Natural killer cell treated with Interleukin-12 subunit alpha and Interleukin-12 subunit beta and Interleukin-15 and Interleukin-18, amount 100 ng/mL, for 72 hours (primary cell): ENCODE measurements around the gene KDM1A. TPM values are rescaled to one million over a fixed set of nuclear protein-coding genes. Genes with fewer than 3 reads are reported as not detected.

Experiments
- ATAC-seq, 2 donors: fragments of 150-1000 bp; cut with Tn5 transposase in 1 of 2; sonication (Bioruptor Pico), chemical (Tn5 transposase) in 1 of 2; 2 replicates each; pipeline ENCODE4 v1.10.0; 2021
- DNase-seq: peaks from one replicate; pipeline ENCODE4 v3.0.0; 2022; ENCODE audit warnings: low spot score
- H3K27ac Mint-ChIP-seq, 2 donors: 1 replicate in 1 of 2; 2 replicates in 1 of 2; pipeline ENCODE4 v1.8.0; 2022; ENCODE audit warnings: mixed read lengths in 2 of 2, mild to moderate bottlenecking in 1 of 2, moderate library complexity in 1 of 2
- H3K27me3 Mint-ChIP-seq, 2 donors: 1 replicate in 1 of 2; 2 replicates in 1 of 2; pipeline ENCODE4 v1.8.0; 2022; ENCODE audit warnings: mixed read lengths in 2 of 2
- H3K36me3 Mint-ChIP-seq: one replicate; pipeline ENCODE4 v1.8.0; 2022; ENCODE audit warnings: mixed read lengths
- H3K4me1 Mint-ChIP-seq, 2 donors: 1 replicate in 1 of 2; 2 replicates in 1 of 2; pipeline ENCODE4 v1.8.0; 2022; ENCODE audit warnings: low read depth in 2 of 2, mixed read lengths in 2 of 2, mild to moderate bottlenecking in 1 of 2
- H3K4me3 Mint-ChIP-seq: one replicate; pipeline ENCODE4 v1.8.0; 2022; ENCODE audit warnings: mixed read lengths
- H3K9me3 Mint-ChIP-seq: 2 replicates; pipeline ENCODE4 v1.8.0; 2022; ENCODE audit warnings: mixed read lengths
- total RNA-seq, 2 donors: library from RNA; stranded (reverse); gene quantifications; one replicate each; pipeline ENCODE4 v1.2.3, GENCODE V29; 2022

The KDM1A gene
- total RNA-seq, 2 donors from 2014 or later: 48.9 to 69.1 TPM

DNA sequence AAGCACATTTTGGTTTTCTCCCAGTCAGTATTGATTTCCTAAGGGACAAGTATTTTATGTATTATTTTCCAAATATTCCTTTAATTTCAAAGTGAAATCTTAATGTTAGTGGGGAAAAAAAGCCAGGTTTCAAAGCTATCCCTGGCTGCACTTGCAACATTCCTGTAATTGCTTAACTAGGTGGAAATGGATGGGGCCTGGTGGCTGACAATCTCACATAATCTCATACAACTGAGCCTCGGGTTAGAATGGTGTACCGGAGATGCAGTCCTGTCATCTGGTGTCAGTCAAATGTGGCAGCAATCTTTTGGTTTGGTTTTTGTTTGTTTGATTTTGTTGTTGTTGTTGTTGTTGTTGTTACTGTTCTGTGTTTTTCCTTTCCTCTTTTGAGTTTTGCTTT lies 46.1 kb downstream of the KDM1A start:
- H3K9me3 Mint-ChIP-seq: no peaks in the 10 kb centered on the region
- ATAC-seq (no peak), DNase-seq (no peak)
- H3K36me3 Mint-ChIP-seq: peaks cover 10% of the 10 kb centered on the region
- H3K27ac Mint-ChIP-seq: no peak overlapping the region
- no peaks in the 10 kb centered on the region for H3K27me3 Mint-ChIP-seq
- H3K4me1 Mint-ChIP-seq: peaks cover 7 to 9% of the 10 kb centered on the region in 2 donors
- no peak overlapping the region for H3K4me3 Mint-ChIP-seq

DNA sequence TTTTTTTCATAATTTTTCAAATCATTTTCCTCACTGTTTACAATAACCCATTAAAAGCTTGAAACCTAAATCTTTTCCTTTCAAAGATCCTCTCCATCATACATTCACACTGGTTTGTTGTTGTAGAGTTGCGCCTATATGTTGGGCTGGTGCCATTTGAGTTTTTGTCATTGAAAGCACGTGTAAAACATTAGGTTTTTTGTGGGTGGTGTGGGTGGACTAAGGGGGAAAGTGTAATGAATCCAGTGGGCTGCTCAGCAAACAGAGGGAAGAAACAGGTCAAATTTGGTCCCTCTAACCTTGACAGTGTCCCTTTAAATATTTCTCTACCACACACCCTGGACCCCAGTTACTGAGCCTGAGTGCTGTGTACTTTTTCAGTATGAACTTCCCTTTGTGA lies 46.8 kb downstream of the KDM1A start:
- no peak for ATAC-seq
- H3K4me3 Mint-ChIP-seq: no peak overlapping the region
- DNase-seq: no peak
- peaks cover 5 to 6% of the 10 kb centered on the region in 2 donors for H3K4me1 Mint-ChIP-seq
- peaks cover 12% of the 10 kb centered on the region for H3K36me3 Mint-ChIP-seq
- no peaks in the 10 kb centered on the region for H3K9me3 Mint-ChIP-seq
- H3K27ac Mint-ChIP-seq: no peak overlapping the region
- H3K27me3 Mint-ChIP-seq: no peaks in the 10 kb centered on the region

DNA sequence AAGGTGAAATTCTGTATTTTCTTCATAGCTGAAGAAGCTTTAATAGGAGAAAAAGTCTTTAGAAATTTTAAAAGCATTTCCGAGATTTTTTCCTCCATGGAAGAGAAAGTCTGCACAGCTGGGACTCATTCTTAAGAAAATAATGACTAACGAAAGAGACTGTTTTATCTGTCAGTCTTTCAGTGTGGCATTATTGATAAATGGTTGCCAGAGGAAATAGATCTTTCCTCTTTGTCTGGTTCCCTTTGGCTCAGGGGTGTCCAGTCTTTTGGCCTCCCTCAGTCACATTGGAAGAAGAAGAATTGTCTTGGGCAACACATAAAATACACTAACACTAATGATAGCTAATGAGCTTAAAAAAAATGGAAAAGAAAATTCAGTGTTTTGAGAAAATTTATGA lies 49.9 kb downstream of the KDM1A start:
- Mint-ChIP-seq H3K9me3 (no peaks in the 10 kb centered on the region), H3K27me3 (no peaks in the 10 kb centered on the region), H3K4me3 (no peak overlapping the region), H3K27ac (no peak overlapping the region), H3K4me1 (peaks cover 3 to 6% of the 10 kb centered on the region in 2 donors), H3K36me3 (peaks cover 22% of the 10 kb centered on the region)
- ATAC-seq: no peak
- DNase-seq: no peak

DNA sequence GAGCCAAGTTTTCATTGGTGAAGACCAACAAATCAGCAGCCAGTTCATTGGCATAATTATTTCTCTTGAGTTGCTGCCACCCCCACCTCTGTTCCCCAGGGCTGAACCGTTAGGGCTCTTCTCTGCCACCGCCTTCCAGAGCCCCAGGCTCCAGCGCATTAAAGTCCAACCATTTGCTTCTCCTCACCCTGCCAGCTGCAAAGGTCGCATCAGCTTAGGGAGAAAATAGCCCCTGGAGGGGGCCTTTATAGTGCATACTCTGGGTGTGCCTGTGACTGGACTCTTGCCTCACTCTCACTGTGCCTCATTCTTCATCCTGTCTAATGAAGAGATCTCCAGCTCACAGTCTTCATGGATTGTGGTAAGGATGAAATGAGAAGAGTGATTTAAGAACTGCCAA lies 50.4 kb downstream of the KDM1A start:
- no peak for ATAC-seq
- Mint-ChIP-seq H3K36me3 (peaks cover 20% of the 10 kb centered on the region), H3K27ac (no peak overlapping the region)

DNA sequence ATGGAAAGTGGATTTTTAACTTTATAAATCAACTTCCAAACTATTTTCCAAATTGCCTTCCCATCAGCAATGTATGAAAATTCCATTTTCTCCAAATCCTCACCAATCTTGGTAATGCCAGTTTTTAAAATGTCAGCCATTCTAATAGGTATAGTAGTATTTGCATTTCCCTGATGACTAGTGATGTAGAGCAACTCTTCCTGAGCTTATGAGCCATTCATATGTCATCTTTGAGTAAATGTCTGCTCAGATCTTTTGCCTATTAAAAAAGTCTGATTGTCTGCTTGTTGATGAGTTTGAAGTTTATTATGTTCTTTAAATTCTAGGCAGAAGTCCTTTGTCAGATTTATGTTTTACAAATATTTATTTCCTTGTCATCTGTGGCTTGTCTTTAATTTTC lies 54.7 kb downstream of the KDM1A start:
- no peaks in the 10 kb centered on the region for H3K27me3 Mint-ChIP-seq
- DNase-seq (no peak), ATAC-seq (no peak)
- H3K9me3 Mint-ChIP-seq: no peaks in the 10 kb centered on the region
- H3K4me3 Mint-ChIP-seq: no peak overlapping the region
- no peaks in the 10 kb centered on the region for H3K4me1 Mint-ChIP-seq
- no peak overlapping the region for H3K27ac Mint-ChIP-seq
- peaks cover 17% of the 10 kb centered on the region for H3K36me3 Mint-ChIP-seq

More for the DNA sequence above, 50.4 kb downstream of the KDM1A start:
- H3K4me1 Mint-ChIP-seq: peaks cover 3 to 6% of the 10 kb centered on the region in 2 donors
- no peaks in the 10 kb centered on the region for H3K27me3 Mint-ChIP-seq
- H3K4me3 Mint-ChIP-seq: no peak overlapping the region
- DNase-seq: no peak
- no peaks in the 10 kb centered on the region for H3K9me3 Mint-ChIP-seq

DNA sequence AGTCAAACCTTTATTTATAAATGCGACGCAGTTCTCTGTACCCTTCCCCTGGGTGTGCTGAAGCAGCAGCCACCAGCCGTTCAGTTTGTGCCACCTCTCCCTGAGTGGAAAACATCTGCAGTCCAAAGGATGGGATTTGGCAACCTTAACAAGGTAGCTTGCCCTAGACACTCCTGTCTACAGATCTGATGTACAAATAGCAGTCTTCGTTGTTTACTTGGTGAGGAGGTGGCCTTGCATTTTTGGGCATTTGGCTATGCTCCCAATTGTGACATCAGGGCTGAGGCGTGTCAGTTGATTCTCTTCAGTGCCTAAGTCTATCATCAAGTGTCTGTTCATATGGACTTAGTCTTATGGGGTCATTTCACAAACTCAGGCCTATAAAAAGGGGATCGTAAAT lies 59.8 kb downstream of the KDM1A start:
- Mint-ChIP-seq H3K27ac (peak overlapping the region in 1 of 2 donors; percentile 40), H3K4me1 (peaks cover 0 to 6% of the 10 kb centered on the region in 2 donors), H3K27me3 (no peaks in the 10 kb centered on the region), H3K9me3 (no peaks in the 10 kb centered on the region), H3K4me3 (no peak overlapping the region), H3K36me3 (peaks cover 29% of the 10 kb centered on the region)
- ATAC-seq (no peak), DNase-seq (no peak)

DNA sequence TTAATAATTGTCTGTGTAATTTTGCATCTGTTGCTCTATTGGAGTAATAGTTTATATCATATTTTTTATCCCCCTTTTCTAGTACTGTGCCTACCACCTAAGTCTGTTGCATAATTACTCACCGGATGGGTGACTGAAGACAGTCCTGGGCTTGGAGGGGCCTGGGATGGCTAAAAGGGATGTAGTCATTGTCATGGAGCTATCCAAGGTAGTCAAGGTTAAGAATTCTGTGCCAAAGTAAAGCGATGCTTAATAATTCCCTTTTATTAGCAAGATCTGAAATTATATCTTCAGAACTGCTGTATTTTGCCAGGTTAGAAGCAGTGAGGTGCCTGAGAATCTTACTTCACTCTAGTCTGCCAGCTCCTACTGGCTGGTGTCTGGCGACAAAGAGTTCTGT lies 61.6 kb downstream of the KDM1A start:
- peaks cover 0 to 6% of the 10 kb centered on the region in 2 donors for H3K4me1 Mint-ChIP-seq
- ATAC-seq (no peak), DNase-seq (no peak)
- H3K4me3 Mint-ChIP-seq: no peak overlapping the region
- H3K9me3 Mint-ChIP-seq: no peaks in the 10 kb centered on the region
- no peak overlapping the region for H3K27ac Mint-ChIP-seq
- no peaks in the 10 kb centered on the region for H3K27me3 Mint-ChIP-seq
- peaks cover 24% of the 10 kb centered on the region for H3K36me3 Mint-ChIP-seq

DNA sequence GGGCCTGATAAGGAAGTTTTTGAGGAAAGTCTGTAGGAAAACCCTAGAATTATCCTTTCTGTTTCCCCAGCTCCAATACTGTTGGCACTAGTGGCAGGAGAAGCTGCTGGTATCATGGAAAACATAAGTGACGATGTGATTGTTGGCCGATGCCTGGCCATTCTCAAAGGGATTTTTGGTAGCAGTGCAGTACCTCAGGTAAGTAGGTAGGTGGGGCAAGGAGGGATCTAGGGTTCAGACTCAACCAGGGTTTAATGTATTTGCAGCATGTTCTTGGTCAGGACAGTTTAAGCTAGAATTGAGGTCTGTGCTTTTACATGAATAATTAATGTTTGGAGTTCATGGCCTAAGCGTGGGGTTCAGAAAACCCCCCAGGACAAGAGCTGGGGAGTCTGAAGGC lies 62.1 kb downstream of the KDM1A start:
- Mint-ChIP-seq H3K36me3 (peaks cover 26% of the 10 kb centered on the region), H3K27me3 (no peaks in the 10 kb centered on the region), H3K4me1 (peaks cover 0 to 6% of the 10 kb centered on the region in 2 donors), H3K4me3 (no peak overlapping the region), H3K27ac (no peak overlapping the region), H3K9me3 (no peaks in the 10 kb centered on the region)
- no peak for DNase-seq
- ATAC-seq: no peak

DNA sequence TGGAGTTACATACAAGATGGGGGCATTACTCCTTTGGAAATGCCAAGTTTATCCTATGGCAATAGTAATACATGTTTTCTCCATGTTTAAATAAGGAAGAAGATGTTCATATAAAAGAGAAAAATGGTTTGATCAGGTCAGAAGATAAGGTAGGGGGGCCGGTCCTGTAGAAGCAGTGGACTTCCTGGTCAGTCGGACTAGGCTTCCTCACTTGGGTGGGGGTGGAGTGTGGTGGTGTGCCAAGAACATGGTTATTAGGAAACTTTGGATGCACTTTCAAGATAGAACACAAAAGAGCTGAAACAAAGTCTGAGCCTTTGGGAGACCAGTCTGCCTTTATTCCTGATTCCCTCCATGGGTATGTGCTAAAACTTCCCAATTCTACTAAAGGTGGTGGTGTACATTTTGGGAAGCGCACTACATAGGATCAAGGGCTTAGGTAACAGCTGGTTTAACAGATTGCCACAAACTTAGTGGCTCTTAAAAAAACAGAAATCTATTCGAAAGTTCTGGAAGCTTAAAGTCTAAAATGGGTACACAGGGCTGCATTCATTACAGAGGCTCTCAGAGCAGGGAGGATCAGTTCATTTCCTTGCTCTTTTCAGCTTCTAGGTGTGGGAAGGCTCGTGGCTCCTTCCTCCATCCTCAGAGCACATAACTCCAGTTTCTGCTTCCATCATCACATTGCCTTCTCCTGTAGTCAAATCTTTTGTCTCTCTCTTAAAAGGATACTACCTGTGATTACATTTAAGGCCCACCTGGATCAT lies 64.6 kb downstream of the KDM1A start:
- H3K36me3 Mint-ChIP-seq: peaks cover 40% of the 10 kb centered on the region
- H3K4me3 Mint-ChIP-seq: no peak overlapping the region
- ATAC-seq (no peak), DNase-seq (no peak)
- H3K9me3 Mint-ChIP-seq: no peaks in the 10 kb centered on the region
- H3K4me1 Mint-ChIP-seq: peaks cover 6% of the 10 kb centered on the region in 2 donors
- H3K27ac Mint-ChIP-seq: no peak overlapping the region
- no peaks in the 10 kb centered on the region for H3K27me3 Mint-ChIP-seq

DNA sequence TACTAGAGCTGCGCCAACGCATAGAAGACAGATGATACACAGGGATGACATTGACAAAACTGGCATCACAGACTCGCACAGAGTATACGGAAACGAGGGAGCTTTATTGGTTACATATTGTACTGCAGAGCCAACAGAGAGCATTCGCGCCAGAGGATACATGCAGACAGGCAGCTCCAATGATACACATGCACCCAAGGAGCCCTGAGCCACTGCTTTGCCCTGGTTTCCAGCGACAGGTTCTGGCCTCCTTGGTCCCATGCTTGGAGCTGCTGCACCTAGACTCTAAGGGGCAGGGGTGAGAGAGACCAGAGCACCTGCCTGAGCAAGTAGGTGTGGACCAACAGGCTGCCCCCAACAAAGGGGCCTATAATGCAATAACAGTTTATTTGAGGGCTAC lies 65.6 kb downstream of the KDM1A start:
- peaks cover 6% of the 10 kb centered on the region in 2 donors for H3K4me1 Mint-ChIP-seq
- no peak overlapping the region for H3K4me3 Mint-ChIP-seq
- ATAC-seq (no peak), DNase-seq (no peak)
- H3K27me3 Mint-ChIP-seq: no peaks in the 10 kb centered on the region
- no peaks in the 10 kb centered on the region for H3K9me3 Mint-ChIP-seq
- H3K27ac Mint-ChIP-seq: no peak overlapping the region
- H3K36me3 Mint-ChIP-seq: peaks cover 40% of the 10 kb centered on the region

DNA sequence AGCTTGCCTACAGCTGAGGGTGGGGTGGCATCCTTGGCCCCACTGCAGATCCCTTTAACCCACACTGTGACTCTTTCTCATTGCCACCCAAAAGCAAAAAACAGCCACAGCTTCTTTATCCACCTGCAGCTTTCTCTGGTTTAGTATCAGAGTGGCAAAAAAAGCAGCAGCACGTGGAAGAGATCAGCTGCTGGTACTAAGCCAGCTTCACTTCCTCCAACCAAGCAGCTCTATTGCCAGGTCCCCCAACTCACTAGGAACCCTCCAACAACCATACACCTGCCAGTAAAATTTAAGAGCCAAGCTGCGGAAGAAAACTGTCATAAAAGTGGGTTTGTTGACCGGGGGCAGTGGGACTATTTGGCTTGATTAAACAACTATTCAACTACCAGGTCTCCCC lies 66.4 kb downstream of the KDM1A start:
- Mint-ChIP-seq H3K27me3 (no peaks in the 10 kb centered on the region), H3K36me3 (peaks cover 32% of the 10 kb centered on the region), H3K9me3 (no peaks in the 10 kb centered on the region), H3K4me1 (peaks cover 0 to 6% of the 10 kb centered on the region in 2 donors), H3K4me3 (no peak overlapping the region), H3K27ac (no peak overlapping the region)
- DNase-seq (no peak), ATAC-seq (no peak)

DNA sequence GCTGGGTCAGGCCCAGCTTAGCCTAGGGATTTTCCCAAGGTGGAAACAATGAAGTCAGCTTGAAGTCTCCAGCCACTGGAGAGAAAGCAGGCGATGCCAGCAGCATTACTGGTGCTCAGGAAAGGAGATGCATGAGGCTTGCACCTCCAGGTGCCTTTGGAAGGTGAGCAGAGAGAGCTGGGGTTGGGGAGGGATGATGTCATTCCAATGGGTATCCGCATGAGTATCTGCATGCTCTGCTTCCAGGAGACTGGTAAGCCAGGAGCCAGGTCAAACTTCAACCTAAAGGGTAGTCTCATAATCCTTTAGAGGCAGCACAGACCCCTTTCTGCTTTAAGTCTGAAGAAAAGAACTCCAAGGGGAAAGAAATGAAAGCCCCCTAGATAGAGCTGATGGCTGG lies 68.8 kb downstream of the KDM1A start:
- H3K27ac Mint-ChIP-seq: no peak overlapping the region
- peaks cover 0 to 6% of the 10 kb centered on the region in 2 donors for H3K4me1 Mint-ChIP-seq
- no peaks in the 10 kb centered on the region for H3K27me3 Mint-ChIP-seq
- no peaks in the 10 kb centered on the region for H3K9me3 Mint-ChIP-seq
- H3K36me3 Mint-ChIP-seq: peaks cover 22% of the 10 kb centered on the region
- DNase-seq (no peak), ATAC-seq (no peak)
- H3K4me3 Mint-ChIP-seq: no peak overlapping the region

DNA sequence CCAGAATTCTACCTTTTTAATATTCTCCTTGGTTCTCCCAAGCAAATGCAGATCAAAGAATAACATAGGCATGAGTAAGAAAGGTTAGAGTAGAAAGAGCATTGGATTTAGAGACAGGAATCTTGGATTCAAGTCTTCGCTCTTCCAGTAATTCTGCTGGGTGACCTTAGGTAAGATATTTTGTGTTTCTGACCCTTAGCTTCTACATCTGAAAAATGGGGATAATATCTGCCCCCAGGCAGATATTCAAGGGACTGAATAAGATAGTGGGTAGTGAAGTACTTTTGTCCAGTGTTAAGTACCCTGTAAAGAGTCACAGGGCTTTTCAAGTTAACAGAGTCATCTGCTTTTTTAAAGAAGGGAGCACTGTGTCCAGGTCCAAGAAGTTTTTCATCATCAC lies 70.8 kb downstream of the KDM1A start:
- no peak for ATAC-seq
- Mint-ChIP-seq H3K9me3 (no peaks in the 10 kb centered on the region), H3K36me3 (peaks cover 30% of the 10 kb centered on the region), H3K27me3 (no peaks in the 10 kb centered on the region), H3K27ac (no peak overlapping the region), H3K4me1 (peaks cover 0 to 6% of the 10 kb centered on the region in 2 donors), H3K4me3 (no peak overlapping the region)
- no peak for DNase-seq

DNA sequence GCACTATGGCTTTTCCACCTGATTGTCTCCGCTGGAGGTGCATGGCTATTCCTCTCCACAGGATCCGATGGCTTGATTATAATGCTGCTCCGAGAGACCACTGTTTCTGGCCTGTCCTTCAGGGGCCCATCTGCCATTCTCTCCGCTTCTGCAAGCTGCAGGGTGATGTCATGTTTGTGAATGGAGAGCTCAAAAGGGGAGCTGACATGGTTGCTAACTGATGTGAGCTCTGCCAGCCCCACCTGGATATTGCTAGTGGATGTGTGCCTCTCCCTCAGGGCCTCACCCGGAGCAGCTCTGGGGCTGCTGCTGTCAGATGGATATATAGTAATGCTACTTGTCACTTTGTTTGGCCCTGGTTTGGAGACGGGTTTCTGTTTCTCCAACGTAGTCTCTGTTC lies 72.3 kb downstream of the KDM1A start:
- ATAC-seq (no peak), DNase-seq (no peak)
- peaks cover 26% of the 10 kb centered on the region for H3K36me3 Mint-ChIP-seq
- no peak overlapping the region for H3K27ac Mint-ChIP-seq
- H3K4me1 Mint-ChIP-seq: peaks cover 0 to 6% of the 10 kb centered on the region in 2 donors
- no peaks in the 10 kb centered on the region for H3K9me3 Mint-ChIP-seq
- H3K4me3 Mint-ChIP-seq: no peak overlapping the region
- H3K27me3 Mint-ChIP-seq: no peaks in the 10 kb centered on the region

DNA sequence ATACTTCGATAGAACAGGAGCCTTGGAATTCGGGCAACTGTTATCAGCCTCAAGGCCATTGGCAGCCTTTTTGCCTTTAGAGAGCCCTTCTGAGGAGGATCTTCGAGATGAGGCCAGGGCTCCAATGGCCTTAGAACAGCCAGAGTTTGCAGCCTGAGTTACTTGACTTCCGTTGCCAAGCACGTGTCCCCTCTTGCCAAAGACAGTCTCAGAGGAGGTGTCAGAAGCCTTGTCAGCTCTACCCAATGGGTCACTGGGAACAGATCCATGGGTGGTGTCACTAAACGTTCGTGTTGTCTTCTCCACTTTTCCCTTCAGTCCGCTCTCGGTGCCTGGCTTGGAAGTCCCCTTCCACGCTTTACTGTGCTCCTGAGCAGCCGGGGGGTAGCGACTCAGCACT lies 73.2 kb downstream of the KDM1A start:
- H3K27me3 Mint-ChIP-seq: no peaks in the 10 kb centered on the region
- H3K4me1 Mint-ChIP-seq: peaks cover 0 to 4% of the 10 kb centered on the region in 2 donors
- no peaks in the 10 kb centered on the region for H3K9me3 Mint-ChIP-seq
- peaks cover 20% of the 10 kb centered on the region for H3K36me3 Mint-ChIP-seq
- no peak for DNase-seq
- ATAC-seq: no peak
- no peak overlapping the region for H3K27ac Mint-ChIP-seq
- no peak overlapping the region for H3K4me3 Mint-ChIP-seq
